SK-N-SH treated with all-trans-retinoic acid at 6 μM for 48 hours (cell line): ENCODE measurements around the gene CNIH1.

Experiments used
- ARNTL ChIP-seq: fragments of 450-650 bp; formaldehyde crosslinking; IDR thresholded peaks from 2 replicates; pipeline ENCODE4 v1.5.0; 2020; ENCODE audit warnings: low read depth, mild to moderate bottlenecking, moderate library complexity, borderline replicate concordance
- OSR1 ChIP-seq: fragments of 250-450 bp; sonication (Bioruptor Pico); IDR thresholded peaks from 2 replicates; pipeline ENCODE4 v1.8.0; 2022; ENCODE audit warnings: moderate library complexity, mild to moderate bottlenecking, inconsistent platforms
- PATZ1 ChIP-seq: fragments of 250-450 bp; sonication (Bioruptor Pico); IDR thresholded peaks from 2 replicates; pipeline ENCODE4 v1.8.0; 2020; ENCODE audit warnings: mild to moderate bottlenecking, moderate library complexity, borderline replicate concordance
- RARB ChIP-seq: fragments of 250-450 bp; sonication (Bioruptor Pico); IDR thresholded peaks from 2 replicates; pipeline ENCODE4 v1.8.0; 2021; ENCODE audit warnings: mild to moderate bottlenecking, moderate library complexity
- TSHZ2 ChIP-seq: fragments of 250-450 bp; sonication (Bioruptor Pico); IDR thresholded peaks from 2 replicates; pipeline ENCODE4 v1.5.0; 2020; ENCODE audit warnings: mild to moderate bottlenecking, moderate library complexity
- ZFP3 ChIP-seq: fragments of 250-450 bp; sonication (Bioruptor Pico); IDR thresholded peaks from 2 replicates; pipeline ENCODE4 v1.5.0; 2020; ENCODE audit warnings: mild to moderate bottlenecking, moderate library complexity

- TF ChIP-seq OSR1 (CRISPR knock-in tag) (no peak), PATZ1 (no peak), TSHZ2 (CRISPR knock-in tag) (no peak), ARNTL (CRISPR knock-in tag) (no peak), RARB (CRISPR knock-in tag) (no peak), ZFP3 (CRISPR knock-in tag) (no peak)
Measured at GRCh38 chr14:54428527-54428926, 12.6 kb downstream of the CNIH1 start.
